Measurements from ENCODE around the gene AUNIP.

GRCh38 chr1:25809929-25810328 lies 49.3 kb downstream of the AUNIP start:
- TF ChIP-seq EZH2 (IDR thresholded peaks at IDR 0.05; ENCODE audit: borderline replicate concordance, low read depth, low read length, severe bottlenecking) (no peak), CTCF (IDR thresholded peaks at IDR 0.05; ENCODE audit: extremely low read depth in 1 of 2, insufficient read depth in 1 of 2, low read depth in 1 of 2, low read length in 2 of 2) (no peak), POLR2A (IDR thresholded peaks at IDR 0.05; ENCODE audit: low read depth, low read length) (no peak), POLR2AphosphoS5 (IDR thresholded peaks at IDR 0.05; ENCODE audit: insufficient read depth, low read depth, low read length) (no peak), MAX (IDR thresholded peaks at IDR 0.05; ENCODE audit: insufficient read depth, insufficient read length) (no peak), GATA2 (IDR thresholded peaks at IDR 0.05; ENCODE audit: insufficient read depth, insufficient read length, low read depth, low read length) (no peak), MYC (IDR thresholded peaks at IDR 0.05; ENCODE audit: low read depth, low read length) (no peak)
